GM18520 (cell line): ENCODE data around the gene OR2H2.

Source experiments
- ATAC-seq: cut with Tn5 transposase; IDR thresholded peaks from one replicate; pipeline ENCODE4 v1.9.1; 2021; ENCODE audit not compliant: unreplicated experiment

The OR2H2 gene

GRCh38 chr6:29590218-29590808 lies 5.4 kb downstream of the OR2H2 start:
- no peak for ATAC-seq

- no peak for ATAC-seq
Observed at GRCh38 chr6:29591677-29592076, 6.8 kb downstream of the OR2H2 start.

GRCh38 chr6:29593199-29593855 lies 8.4 kb downstream of the OR2H2 start:
- ATAC-seq: no peak

DNA sequence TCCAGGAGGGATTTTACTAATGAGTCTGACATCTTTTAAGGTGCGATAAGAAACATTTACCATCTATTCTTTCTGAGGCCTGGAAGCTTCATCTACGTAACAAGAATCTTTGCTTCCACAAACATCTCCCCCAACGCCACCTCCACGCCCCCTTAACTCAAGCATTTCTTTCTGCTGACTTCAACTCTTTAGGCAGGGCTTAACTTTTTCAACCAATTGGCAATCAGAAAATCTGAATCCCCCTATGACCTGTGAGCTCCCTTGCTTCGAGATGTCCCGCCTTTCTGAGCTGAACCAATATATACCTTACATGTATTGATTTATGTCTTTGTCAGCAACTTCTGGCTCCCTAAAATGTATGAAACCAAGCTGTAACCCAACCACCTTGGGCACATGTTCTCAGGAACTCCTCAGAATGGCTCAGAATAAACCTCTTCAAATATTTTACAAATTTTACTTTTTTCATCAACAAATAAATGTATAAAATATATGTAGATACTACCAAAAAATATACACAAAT lies 11.5 kb downstream of the OR2H2 start:
- ATAC-seq: no peak

DNA sequence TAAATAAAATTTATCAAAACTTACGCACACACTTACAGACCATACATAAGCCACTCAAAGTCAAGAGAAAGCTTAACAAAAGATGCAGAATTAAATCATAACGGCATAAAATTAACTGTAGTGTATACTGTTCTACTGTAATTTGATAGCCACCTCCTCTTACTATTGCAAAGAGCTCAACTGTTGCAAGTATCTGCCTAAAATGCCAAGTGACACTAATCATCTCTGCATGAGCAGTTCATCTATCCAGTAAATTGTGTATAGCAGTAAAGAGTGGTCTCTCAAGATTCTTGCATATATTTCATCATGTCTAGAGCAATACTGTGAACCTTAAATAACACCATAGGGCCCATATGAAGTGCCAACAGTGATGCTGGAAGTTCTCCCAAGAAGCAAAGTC lies 12.3 kb downstream of the OR2H2 start:
- no peak for ATAC-seq

DNA sequence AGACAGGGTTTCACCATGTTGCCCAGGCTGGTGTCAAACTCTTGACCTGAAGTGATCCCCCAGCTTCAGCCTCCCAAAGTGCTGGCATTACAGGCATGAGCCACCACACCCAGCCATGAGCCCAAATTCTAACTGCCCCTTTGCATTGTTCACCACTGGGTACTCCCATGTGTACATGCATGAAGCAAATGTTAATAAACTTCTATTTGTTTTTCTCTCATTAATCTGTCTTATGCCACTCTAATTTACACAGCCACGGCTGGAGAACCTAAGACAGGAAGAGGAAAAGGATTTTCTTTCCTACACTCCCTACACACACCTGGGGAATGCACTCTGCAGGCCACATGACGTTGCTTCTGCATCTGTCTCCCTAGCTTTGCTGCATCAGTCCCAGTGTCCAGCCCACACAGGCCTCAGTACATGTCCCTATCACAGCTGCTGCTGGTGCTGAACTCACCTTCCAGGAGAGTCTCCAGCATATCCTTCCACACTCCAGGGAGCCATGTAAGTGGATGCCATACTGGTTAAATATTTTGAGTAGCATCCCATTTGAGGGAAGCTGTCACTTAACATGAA lies 13.3 kb downstream of the OR2H2 start:
- no peak for ATAC-seq

DNA sequence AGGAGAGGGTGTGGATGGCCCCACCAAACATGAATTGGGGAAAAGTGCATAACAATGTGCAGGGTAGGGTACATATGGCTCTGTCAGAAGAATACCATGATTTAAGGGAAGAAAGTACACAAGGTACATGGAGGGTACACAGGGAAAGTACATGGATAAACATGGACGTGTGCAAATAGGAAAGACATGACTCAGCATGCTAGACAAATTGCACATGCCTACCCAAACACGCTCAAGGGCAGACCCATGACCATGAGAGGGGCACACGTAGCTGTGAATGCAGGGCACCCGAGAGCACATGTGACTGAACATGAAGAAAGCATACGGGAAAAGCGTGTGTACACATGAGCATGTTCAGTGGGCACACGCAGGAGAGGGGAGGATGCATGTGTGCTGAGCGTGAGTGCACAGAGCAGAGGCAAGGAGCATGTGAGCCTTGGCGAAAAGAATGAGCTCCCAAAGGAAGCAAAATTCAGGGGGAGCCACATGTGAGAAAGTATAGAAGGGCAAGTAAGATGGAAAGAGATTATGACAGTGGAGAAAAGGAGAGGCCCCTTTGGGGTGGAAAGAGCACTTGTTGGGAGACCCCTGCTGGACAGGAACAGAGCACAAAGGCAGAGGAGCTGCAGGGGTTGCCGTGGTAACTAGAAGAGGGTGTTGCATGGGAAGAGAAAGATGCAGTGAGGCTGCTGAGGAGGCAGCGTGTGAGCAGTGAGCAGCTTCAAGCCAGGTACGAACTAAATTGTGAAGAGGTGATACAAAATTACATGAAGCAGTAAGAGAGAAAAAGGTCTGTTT lies 17.8 kb downstream of the OR2H2 start:
- no peak for ATAC-seq

DNA sequence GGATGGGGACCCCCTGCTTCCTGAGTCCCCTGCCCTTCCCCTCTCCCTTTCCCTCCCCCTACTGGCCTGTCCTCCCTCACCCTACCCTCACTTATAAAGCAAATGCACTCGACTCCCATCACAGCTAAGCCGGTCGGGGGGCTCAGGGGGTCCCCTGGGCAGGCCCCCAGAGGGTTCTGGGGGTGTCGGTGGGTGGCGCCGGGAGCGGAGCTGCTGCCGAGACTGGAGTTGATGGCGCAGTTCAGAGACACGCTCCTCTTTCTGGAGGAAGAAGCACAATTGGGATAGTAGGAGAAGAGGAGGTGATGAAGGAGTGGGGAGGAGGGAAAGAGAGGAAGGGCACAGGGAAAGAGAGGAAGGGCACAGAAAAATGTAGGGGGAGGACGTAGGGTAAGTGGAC lies 18.5 kb downstream of the OR2H2 start:
- no peak for ATAC-seq

GRCh38 chr6:29603930-29604329 lies 19.0 kb downstream of the OR2H2 start:
- ATAC-seq: no peak

DNA sequence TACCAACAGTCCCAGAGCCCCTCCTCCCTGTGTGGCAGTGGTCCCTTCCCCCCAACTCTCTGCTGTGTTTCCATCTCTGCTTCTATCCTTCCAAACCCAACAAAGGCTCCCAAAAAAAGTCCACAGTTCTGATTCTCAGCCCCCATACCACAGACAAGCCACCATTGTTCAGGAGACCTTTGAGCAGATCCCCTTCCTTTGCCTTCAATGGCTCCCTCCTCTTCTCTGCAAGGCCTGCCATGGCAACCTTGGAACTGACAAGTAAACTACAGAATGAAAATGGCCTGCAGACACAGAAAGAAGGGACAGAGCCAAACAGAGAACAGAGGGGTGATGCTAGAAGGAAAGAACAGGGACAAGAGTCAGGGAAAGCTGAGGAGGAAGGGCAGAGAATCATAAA lies 23.2 kb downstream of the OR2H2 start:
- no peak for ATAC-seq

DNA sequence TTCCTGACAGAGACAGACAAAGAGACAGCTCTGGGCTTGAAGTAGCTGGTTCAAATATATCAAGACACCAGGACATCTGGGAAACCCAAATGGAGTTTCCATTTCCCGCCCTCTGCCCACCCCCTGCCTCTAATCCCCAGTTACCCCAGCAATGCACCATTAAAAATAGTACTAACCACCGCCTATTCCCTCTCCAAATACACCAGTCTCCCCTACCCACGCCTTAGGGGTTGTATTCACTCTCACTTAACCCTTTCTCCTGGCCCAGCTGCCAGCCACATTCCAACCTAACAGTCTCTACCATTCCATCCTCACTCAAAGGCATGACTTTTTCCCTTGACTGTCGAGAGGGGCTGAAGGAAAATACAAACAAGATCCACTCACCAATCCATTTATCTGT lies 25.6 kb downstream of the OR2H2 start:
- ATAC-seq: no peak

DNA sequence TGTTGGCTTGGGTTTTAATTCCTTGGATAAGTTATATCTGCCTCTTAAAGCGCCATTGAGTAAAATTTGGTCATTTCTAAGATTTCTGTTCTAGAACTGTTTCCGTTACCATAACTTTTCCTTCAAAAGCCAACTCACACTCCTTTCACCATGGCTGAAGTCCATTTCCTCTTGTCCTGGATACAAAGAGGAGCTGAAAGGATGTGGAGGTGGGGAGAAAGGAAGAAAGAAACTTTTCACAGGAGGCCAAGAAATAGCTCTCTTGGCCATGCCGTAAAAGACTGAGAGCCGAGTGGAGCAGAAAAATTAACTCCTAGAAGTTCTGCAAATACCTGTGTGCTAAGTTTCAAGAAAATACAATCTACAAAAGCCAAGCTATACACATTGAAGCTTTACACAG lies 26.5 kb downstream of the OR2H2 start:
- no peak for ATAC-seq

DNA sequence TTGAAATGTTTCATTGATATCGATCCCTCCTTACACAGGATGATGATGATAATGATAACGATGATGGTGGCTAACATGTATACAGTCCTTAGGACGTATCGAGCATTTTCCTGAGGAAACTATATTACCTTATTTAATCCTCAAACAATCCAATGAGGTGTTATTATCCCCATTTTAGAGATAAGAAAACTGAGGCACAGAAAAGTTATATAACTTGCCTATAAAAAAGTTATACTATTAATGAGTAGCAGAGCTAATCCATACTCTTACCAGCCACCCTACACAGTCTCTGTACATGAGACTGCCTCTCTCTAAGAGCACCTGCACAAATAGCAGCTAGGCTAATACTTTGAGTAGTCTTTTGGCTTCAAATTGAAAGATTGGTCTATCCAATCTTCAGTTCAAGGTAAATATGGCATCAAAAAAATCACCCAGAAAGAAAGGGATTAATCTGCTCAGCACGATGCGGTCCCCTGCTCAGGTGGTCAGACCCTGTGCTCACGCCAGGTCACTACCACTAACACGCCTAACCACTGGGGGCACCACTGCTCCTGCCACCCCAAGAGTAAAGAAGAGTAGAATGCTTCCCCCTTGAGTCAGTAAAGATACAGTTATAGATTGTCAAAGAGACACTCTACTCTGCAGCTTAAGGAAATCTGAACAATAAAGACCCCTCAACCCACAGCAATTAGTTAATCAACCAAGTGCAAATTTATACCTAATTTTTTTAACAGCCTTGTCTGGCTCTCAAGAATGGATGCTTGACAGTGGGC lies 33.0 kb downstream of the OR2H2 start:
- no peak for ATAC-seq

DNA sequence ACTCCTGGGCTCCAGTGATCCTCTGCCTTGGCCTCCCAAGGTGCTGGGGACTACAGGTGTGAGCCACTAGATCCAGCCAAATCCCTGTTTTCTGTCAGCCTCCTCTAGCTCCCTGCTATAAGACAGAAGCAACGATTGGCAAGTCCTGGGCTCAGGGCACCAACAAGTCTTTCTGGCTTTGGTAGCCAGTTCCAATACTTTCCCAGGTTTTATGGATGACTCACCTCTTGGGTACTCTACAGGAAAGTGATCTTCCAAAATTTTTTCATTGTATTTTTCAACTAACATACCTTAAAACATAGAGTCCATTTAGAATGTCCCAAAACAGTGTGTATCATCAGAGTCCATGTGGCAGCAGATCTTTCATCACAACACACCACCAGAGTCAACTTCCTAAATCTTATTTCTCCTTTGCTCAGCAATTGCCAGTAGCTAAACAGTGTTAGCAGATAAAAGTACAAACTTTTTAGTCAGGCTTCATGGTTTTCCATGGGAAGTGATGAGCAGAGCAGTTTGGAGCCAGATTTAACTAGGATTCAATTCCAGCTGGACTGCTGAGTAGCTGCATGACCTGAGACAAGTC lies 34.7 kb downstream of the OR2H2 start:
- no peak for ATAC-seq

DNA sequence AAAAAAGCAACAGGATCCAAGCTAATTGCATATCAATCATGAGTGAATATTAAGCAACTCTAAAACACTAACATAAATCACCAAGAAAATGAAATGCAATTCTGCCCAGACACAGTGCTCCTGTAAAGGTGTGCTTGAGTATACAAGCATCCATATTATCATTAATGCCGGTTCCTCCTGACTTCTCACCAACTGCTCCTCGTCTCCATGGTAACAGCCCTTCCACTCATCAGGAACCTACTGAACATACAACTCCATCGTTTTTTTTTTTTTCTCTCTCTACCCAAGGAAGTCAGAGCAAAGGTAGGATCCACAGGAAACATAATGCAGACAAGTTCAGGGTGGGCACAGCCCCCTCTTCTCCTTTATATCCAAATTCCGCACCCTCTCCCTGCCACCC lies 35.7 kb downstream of the OR2H2 start:
- ATAC-seq: no peak

DNA sequence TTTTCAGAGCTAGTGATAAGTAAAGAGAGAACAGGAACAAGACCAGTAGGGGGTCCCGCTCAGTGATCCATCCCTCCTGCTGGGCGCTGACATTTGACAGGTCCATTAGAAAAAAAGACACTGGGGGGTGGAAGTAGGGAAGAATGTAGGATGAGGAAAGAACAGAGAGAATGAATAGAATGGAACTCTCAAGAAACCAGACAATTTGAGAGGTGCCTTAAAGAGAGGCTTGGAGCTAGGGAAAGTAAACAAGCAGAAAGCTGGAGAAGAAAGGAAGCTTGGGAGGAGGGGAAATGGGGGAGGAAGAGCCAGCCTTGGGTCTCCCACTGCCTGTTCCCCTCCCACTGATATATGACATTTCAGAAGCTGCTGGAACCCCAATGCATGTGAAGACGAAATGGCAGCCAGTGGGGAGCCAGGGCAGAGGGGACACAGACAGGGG lies 39.6 kb downstream of the OR2H2 start:
- no peak for ATAC-seq

DNA sequence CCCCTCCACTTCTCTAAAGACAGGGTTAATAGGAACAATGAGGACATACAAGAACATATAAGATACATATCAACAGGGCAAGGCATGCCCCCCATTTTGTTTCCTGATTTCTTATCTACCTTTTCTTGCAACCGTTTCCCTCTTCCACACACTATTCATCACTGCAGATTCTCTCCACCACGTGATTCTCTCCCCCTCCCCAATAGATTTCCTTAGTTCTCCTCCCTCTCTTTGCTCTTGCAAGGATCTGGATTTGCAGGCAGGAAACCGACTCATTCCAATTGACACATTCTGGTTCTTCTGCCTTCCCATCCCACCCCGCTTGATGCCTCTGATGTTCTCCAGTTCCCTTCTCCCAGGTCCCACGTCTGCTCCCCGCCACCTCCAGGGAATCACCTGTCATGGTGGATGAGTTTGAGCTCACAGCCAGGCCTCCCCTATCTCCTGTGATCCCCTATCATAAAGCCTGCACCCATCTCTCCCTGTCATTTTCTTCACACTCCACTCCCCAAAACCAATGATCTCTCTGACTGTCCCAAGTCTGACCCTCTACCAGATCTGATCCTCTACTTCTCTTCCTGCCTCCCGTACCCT lies 40.5 kb downstream of the OR2H2 start:
- ATAC-seq: no peak

- ATAC-seq: no peak
Observed at GRCh38 chr6:29626948-29627754, 42.2 kb downstream of the OR2H2 start.

DNA sequence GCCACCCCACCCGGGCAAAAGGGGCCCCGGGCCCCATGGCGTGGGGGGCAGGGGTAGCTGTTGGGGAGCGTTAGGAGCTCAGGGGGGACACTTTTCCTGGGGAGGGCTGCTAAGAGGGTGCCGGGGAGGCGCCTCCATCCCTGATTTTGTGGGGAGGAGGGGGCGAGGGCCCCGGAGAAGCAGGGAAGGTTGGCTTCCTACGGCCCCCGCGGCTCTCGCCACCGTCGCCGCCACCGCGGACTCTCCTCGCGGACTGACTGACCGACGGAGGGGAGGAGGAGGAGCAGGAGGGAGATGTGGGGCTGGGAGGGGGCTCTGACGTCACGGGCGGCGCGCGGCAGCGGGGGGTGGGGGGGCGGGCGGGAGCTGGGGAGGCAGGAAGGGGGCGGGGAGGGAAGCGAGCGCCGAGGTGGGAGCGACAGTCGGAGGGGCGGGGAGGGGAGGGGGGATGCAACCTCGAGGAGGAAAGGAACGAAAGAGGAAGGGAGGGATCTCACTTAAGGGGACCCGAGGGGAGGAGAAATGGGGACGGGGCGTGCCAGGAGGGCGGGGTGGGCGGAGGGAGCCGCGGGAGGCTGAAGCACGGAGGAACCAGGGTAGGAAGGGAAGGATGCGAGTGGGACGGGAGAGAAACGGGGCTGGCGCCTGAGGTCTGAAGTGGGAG lies 43.0 kb downstream of the OR2H2 start:
- ATAC-seq: no peak
